Bone marrow (tissue), 2 donors: ENCODE measurements around the gene EIF4H.
A peak's percentile ranks its signal among the peaks of the same experiment; 100 is the strongest.
"Not testable (repeated sequence)": the region's sequence is repeated elsewhere in the genome, so short reads cannot be mapped to it uniquely, and the experiment has no call there.

Experiments
- DNase-seq, 2 donors: peaks; one replicate each; lab custom pipeline; 2025; lab: John Stamatoyannopoulos, UW

EIF4H gene

DNA sequence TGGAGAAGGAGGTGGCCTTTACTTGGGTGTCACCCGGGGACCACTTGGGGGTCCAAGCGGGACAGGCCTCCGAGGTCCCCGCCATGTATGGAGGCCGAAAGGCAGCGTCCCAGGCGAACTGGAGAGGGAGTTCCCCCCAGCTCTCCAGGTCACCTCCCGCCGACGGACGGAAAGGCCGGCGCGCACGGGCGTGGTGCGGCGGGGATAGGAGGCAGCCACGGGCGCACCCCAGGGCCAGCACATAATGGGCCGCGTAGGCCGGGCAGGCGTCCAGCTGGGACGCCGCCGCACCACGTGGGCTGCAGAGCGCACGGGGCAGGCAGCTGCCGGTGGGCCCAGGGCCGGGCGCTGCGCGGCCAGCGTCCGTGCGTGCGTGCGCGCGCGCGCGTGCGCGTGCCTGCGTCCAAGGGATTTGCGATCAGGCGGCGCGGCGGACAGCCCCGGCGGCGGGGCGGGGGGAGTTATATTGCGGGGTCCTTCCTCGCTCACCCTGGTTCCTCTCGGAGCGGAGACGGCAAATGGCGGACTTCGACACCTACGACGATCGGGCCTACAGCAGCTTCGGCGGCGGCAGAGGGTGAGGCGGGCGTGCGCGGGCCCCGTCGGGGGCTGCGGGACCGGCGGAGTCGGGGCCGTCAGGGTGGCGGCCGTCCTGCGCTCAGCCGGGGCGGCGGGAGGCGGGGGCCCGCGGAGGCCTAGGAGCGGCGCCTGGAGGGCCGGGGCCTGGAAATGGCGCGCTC lies at the start of gene EIF4H:
EIF4H (plus strand) TSS at position 491 of the 740 bp plus-strand sequence; CDS start at position 519, 28 bp downstream.
- DNase-seq: peak; percentile 83 to 84

DNA sequence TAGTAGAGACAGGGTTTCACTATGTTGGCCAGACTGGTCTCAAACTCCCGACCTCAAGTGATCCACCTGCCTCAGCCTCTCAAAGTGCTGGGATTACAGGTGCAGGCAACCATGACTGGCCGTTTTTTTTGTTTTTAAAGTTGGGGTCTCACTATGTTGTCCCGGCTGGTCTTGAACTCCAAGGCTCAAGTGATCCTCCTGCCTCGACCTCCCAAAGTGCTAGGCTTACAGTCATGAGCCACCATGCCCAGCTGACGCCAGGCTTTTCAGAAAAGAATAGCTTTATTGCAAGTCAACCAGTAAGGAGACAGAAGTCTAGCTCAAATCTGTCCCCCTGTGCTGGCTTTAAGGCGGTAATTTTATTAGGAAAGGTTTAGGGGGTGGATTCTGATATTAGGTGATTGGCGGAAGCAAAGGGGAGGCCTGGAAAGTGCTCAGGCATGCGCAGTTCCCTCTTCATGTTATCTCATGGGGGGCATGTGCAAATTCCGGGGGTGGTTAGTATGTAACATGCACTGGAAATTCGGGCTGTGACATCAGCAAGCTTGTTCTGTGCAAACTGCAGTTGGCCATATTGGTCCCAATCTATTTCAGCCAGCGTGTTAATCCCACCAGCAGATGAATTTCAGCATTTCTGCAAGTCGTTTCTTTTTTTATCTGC lies 47.8 kb upstream of the EIF4H start:
- DNase-seq: no peak

DNA sequence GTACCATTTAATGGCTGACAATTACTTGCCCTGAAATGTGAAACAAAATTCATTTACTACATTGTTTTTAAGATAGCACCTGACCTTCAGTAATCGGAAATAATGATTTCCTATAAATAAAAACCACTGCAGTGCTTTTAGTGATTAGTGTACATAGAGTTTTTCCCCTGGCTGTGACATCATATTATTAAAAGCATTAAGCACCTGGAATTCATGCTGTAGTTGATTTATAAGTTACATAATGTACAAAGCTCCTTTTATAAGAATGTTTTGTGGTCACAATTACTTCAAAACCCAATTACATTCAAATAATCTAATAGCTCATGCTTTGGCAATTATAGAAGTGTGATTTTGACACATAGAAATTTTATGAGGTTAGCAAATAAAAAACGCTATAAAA lies 44.3 kb upstream of the EIF4H start:
- no peak for DNase-seq

DNA sequence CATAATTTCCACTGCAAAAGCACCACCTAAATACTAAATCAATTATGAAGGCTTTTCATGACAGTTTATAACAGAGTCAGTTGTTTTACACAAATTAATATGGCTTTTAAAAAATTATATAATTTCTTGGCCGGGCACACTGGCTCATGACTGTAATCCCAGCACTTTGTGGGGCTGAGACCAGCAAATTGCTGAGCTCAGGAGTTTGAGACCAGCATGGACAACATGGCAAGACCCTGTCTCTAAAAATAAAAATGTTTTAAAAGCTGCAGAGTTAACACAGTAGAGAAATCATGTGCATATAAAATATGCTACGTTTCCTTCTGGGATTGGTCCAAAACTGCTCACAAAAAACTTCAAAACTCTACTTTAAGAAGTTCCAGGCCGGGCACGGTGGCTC lies 43.6 kb upstream of the EIF4H start:
- no peak for DNase-seq

DNA sequence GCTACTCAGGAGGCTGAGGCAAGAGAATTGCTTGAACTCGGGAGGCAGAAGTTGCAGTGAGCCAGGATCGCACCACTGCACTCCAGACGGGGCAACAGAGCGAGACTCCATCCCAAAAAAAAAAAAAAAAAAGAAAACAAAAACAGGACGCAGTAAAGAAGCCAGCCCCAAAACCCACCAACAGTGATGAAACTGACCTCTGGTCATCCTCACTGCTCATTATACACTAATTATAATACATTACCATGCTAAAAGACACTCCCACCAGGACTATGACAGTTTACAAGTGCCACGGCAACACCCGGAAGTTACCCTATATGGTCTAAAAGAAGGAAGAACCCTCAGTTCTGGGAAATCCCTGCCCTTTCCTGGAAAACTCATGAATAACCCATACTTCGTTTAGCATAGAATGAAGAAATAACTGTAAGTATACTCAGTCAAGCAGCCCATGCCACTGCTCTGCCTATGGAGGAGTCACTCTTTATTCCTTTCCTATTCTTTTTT lies 40.0 kb upstream of the EIF4H start:
- no peak for DNase-seq

DNA sequence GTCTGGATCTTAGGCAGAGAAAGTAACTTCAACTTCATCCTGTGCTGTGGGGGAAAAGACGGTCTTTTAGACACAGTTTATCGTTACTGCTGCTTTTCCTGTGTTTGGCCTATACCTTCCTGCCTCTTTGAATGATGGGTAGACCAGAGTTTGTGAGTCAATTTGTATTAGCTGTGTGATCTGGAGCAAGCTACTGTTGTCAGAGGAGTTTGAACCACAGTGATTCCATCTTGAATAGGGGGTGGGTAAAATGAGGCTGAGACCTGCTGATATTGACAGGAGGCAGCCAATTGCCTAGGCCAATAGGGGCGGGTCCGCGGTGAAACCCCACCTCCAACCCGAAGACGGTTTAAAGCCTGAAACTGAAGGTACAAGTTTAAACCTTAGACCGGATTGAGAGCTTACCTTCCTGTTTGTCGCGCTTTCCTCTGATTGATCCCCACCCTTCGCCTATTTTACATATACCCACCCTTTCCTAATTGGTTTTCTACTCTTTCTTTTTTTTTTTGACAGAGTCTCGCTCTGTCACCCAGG lies 35.8 kb upstream of the EIF4H start:
- DNase-seq: no peak

DNA sequence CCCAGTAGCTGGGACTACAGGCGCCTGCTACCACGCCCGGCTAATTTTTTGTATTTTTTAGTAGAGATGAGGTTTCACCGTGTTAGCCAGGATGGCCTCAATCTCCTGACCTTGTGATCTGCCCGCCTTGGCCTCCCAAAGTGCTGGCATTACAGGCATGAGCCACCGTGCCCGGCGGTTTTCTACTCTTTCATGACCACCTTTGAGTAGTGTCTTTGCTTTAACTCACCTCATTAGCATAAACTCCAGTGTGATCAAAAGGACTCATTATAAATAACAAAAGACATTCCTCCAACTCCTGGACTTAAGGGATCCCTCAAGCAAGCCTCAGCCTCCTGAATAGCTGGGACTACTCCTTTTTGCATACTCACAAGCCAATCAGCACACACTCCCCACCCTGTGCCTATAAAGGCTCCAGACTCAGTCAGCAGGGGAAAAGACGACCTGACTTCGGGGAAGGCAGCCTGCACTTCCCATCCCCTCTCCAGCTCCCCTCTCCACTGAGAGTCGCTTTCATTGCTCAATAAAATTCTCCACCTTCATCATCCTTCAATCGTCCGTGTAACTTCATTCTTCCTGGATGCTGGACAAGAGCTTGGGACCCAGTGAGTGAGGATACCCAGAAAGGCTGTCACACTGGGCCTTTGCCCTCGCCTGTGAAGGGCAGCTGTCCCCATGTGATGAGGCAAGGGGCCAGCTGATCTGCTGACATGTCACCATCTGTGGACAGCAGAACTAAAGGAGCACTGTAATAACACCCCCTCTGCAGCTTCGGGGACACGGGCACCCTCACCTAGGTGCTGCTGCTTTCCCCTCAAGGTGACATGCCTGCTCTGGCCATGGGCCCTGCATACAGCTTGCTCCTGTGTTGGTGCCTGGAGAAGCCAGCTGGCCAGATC lies 35.0 kb upstream of the EIF4H start:
- DNase-seq: no peak

DNA sequence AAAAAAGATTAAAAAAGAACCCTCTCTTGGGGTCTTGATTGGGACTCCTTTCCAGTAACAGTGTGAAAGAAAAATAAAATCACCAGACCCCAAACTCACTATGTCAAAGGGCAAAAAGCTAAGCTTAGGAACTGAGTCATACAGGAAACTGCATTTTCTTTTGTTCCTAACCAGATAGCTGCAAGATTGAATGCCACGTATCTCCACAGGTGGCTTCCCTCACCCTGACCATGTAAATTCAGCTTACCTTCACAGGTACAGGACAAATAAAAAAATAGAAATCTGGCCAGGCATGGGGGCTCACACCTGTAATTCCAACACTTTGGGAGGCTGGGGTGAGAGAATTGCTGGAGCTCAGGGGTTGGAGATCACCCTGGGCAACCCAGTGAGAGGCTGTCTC lies 32.5 kb upstream of the EIF4H start:
- DNase-seq: no peak

DNA sequence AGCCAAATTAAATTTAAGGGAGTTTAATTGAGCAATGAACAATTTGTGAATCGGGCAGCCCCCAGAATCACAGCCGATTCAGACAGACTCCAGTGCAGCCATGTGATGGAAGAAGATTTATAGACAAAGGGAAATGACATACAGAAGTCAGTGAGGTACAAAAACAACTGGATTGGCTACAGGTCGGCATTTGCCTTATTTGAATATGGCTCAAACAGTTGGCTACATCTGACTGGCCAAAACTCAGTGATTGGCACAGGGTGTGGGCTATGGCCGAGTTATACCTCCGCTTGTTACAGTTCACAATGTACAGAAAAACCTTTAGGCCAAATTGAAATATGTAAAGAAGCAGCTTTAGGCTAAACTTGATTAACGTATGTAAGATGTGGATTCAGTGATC lies 30.8 kb upstream of the EIF4H start:
- DNase-seq: no peak

DNA sequence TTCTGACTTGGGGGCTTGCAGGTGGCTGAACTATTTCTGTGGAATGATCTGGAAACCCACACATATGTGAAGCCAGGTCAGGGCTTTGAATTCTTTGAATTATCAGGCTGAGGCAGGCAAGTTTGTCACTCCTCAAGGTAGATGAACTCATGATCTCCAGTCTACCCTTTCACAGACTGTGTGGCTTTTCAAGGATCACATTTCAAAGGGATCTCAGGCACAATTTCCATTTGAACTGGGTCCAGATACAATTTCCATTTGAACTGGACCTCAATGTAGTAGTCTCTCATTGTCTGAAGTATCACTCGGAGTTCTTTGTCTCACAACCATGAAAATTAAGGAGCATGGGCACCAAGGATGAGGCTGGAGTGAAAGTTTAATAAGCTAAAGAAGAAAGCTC lies 25.7 kb upstream of the EIF4H start:
- DNase-seq: no peak

DNA sequence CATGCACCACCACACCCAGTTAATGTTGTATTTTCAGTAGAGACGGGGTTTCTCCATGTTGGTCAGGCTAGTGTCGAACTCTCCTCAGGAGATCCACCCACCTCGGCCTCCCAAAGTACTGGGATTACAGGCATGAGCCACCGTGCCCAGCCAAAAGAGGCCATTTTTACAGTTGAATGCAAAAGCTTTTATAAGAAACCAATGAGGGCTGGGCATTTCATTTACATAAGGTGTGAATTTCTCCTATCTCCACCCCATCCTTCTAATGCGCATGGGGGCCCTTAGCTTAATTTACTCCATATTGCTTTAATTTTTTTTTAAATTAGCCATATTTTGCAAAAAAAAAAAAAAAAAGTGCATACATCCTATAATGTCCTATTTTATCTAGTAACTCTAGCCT lies 25.1 kb upstream of the EIF4H start:
- DNase-seq: no peak

DNA sequence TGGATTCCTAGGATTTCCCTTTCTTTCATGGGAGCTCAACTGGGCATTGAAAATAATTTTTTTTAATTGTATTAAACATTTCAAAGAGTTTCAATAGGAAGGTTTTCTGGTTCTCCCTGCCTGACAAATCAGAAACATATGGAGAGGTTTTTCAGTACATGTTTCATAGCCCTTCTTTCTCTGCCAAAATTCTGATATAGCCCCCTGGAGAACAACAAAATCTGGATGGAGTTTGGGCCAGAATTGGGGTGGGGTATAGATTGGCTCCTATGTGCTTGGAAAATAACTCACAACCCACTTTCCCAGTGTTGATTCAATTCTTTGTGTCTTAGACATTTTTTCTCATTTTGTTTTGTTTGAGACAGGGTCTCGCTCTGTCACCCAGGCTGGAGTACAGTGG lies 24.6 kb upstream of the EIF4H start:
- no peak for DNase-seq

DNA sequence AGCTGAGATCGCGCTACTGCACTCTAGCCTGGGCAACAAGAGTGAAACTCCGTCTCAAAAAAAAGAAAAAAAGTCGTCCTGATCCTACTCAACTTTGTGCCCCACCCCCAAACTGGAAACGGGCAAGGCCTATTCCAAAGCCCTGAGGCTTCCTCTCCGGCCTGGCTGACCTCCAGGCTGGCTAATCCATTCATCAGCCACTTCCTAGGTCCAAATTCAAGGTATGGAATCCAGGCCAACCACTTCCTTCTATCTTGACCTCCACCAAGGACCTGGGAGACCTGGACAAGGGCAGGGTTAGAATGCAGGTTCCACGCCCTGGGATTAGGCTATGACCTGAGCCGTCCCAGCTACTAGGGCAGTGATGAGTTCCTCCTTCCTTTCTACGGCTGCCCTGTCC lies 20.4 kb upstream of the EIF4H start:
- DNase-seq: no peak

DNA sequence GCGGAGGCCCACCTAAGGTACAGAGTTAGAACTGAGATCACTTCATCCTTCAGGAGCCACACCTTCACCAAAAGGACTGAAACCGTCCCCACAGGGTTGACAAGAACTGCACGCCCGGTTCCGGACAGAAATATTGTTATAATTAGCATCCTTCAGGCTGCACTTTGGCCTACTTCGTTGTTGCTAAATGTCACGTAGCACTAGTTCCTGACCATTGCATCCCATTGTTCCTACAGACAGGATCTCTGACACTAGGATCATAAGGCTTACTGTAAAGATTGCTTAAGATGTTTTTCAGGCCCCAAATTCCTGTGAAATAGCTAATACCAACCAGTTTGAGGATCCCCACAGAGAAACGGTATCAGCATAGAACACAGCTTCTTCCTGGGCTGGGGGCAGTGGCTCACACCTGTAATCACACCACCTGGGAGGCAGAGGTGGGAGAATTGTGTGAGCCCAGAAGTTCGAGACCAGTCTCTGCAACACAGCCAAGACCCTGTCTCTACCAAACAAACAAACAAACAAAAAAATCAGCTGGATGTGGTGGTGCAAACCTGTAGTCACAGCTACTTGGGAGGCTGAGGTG lies 18.3 kb upstream of the EIF4H start:
- DNase-seq: no peak

DNA sequence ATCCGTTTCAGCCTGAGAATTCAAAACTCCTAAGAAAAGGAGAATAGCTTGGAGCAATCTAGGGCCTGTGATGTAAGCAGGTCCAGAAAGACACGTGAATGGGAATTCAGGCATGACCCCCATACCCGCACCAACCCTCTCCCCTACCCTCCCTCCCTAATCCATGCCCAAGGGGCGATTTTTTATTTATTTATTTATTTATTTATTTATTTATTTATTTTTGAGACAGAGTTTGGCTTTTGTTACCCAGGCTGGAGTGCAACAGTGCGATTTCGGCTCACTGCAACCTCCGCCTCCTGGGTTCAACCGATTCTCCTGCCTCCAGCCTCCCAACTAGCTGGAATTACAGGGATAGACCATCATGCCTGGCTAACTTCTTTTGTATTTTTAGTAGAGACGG lies 16.6 kb upstream of the EIF4H start:
- DNase-seq: no peak

DNA sequence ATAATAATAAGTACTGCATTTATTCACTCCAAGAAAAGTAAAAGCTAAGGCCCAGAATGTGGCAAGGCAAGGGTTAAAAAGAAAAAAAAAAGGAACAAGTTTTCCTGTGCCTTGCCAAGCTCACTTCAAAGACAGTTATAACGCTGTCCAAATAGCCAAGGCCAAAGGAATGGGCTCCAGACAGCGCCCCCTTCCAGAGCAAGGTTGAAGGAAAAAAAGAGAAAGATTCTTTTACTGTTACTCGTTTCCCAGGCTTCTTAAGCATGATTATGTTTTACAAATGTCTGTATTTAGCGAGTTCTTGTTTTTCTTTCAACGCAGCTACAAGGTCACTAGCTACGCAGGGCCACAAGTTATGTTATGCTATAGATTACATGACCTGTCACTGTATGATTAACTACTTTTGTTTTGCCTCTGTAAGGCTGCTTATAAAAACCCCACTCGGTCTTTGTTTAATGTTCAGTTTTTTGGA lies 9.1 kb upstream of the EIF4H start:
- no peak for DNase-seq

DNA sequence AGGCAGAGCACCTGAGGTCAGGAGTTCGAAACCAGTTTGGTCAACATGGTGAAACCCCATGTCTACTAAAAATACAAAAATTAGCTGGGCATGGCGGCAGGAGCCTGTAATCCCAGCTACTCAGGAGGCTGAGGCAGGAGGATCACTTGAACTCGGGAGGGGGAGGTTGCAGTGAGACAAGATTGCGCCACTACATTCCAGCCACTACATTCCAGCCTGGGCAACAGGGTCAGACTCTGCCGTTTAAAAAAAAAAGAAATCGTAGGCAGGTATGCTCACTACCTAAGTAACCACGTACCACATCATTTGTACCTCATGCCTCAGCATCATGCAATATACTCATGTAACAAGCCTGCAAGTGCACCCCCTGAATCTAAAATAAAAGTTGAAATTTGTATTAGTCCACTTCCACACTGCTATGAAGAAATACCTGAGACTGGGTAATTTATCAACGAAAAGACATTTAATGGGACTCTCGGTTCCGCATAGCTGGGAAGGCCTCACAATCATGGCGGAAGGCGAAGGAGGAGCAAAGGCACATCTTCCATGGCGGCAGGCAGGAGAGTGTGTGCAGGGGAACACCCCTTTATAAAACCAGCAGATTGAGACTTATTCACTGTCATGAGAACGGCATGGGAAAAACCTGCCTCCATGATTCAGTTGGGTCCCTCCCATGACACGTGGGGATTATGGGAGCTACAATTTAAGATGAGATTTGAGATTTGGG lies 8.1 kb upstream of the EIF4H start:
- no peak for DNase-seq

DNA sequence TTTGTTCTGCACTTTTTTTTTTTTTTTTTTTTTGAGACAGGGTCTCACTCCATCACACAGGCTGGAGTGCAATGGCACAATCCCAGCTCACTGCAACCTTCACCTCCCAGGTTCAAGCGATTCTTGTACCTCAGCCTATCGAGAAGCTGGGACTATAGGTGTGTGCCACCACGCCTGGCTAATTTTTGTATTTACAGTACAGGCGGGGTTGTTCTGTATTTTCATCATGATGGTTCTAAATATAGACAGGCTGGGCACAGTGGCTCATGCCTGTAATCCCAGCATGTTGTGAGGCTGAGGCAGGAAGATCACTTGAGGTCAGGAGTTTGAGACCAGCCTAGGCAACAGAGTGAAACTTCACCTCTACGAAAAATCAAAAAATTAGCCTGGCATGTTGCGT lies 6.8 kb upstream of the EIF4H start:
- DNase-seq: not testable (repeated sequence)

DNA sequence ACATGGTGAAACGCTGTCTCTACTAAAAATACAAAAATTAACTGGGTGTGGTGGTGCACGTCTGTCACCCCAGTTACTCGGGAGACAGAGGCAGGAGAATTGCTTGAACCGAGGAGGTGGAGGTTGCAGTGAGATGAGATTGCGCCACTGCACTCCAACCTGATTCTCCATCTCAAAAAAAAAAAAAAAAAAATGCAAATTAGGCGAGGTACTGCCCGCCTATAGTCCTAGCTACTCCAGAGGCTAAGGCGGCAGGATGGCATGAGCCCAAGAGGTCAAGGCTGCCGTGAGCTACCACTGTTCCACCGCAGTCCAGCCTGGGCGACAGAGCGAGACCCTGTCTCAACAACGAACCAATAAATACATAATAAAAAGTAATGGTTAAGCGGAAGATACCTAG lies 1.1 kb upstream of the EIF4H start:
- no peak for DNase-seq

DNA sequence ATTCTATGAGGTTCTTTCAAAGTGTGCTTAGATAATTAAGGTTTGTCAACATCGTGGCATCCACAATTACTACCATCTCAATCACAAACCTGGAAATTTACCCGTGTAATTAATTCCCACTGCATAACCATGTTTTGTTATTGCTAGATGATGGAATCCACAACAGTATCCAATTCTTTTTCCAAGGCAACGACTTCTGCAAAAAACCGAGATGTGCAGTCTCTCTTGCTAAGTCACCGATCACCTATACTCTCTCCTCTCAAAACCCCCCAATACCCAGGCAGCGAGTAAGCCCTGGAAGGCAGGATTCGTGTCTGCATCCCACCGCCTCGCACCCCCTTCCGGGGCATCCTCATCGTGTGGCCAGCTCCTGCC lies 678 bp upstream of the EIF4H start:
- no peak for DNase-seq

DNA sequence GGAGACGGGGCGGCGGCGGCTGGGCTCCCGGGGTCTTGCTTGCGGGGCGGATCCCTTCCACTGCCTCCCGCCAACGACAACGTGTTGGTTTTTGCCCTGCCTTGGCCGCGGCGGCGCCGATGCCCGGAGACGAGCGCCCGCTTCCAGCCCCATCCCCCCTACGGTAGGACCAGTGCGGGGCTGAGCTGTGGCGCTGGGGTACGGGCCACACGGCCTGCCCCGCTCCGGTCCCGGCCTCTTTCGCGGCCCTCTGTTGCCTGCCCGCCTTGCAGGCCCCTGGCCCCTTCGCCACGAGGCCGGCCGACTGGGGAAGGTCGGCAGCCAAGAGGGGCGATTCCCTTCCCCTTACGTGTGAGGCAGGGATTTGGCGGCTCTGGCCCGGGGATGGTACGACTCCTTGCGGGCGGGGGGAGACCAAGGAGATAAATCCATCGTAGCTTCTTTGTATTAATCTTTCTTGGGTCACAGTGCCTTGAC lies 488 bp downstream of the EIF4H start:
- peak in 1 of 2 donors; percentile 59 for DNase-seq
